ENCODE data around the gene TPM1.

Gene TPM1

DNA sequence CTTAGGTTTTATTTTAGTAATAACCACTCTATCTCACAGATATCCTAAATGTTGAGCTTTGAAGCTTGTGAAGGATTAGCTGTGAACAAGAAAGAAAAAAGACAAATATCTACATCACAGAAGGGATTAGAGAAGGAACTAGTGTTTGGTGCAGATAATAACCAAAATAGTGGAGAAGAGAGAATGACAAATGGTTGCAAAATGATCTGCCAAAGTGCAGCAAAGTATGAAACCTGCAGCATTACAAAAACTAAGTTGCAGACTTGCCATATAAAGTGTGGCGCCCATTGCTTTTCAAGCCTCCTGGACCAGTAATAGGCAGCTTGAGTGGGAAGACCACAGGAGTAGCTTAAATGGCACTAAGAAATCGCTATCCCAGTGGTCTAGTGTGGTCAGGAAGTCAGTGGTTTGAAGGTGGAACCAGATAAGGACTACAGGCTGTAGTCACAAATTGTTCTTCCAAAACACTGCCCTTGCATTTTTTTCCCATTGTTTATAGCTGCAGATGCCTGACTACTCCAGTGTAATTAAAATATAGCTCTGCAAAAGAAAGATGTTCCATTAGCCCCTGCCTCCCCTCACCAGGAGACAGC is 20.7 kb downstream of the TPM1 start:
- peaks cover 50% of the 10 kb centered on the region for H3K36me3 ChIP-seq (ENCODE audit: control insufficient read depth, insufficient read depth, low read length)
- DNase-seq: no peak

DNA sequence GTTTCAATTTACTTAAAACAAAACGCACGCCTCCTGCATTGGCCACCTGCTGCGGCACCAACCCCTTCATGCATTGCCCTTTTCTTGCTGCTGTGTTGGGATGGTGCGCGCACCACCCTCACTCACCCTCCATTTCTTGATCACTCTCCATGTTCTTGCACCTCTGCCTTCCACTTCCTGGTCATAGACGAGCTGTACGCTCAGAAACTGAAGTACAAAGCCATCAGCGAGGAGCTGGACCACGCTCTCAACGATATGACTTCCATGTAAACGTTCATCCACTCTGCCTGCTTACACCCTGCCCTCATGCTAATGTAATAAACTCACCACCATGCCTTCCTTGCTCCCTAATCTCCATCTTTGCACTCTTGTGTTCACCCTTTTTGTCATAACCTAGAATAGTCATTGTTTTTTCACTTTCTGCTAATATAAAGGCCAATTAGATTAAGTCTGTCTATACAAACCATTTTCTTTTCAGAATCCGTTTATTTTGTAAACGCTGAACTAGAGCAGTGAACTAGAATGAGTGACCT is 21.4 kb downstream of the TPM1 start:
- H3K27me3 ChIP-seq (replicated peaks; ENCODE audit: control insufficient read depth, insufficient read depth, low read length, poor library complexity, severe bottlenecking): no peaks in the 10 kb centered on the region
- H3K9me3 ChIP-seq (ENCODE audit: control insufficient read depth, low read length): no peaks in the 10 kb centered on the region
- no peak overlapping the region for H3K27ac ChIP-seq (ENCODE audit: insufficient read depth, low read length, poor library complexity, severe bottlenecking)
- H3K36me3 ChIP-seq (ENCODE audit: control insufficient read depth, insufficient read depth, low read length): peaks cover 43% of the 10 kb centered on the region
- H3K4me3 ChIP-seq (ENCODE audit: insufficient read depth, low read depth, low read length, poor library complexity, severe bottlenecking): no peak overlapping the region
- H3K4me1 ChIP-seq (ENCODE audit: control insufficient read depth, insufficient read depth, low read length, poor library complexity, severe bottlenecking): no peaks in the 10 kb centered on the region
- DNase-seq: no peak

More for the DNA sequence above, 20.7 kb downstream of the TPM1 start:
- H3K27ac ChIP-seq (ENCODE audit: insufficient read depth, low read length, poor library complexity, severe bottlenecking): no peak overlapping the region
- no peaks in the 10 kb centered on the region for H3K9me3 ChIP-seq (ENCODE audit: control insufficient read depth, low read length)
- no peaks in the 10 kb centered on the region for H3K27me3 ChIP-seq (replicated peaks; ENCODE audit: control insufficient read depth, insufficient read depth, low read length, poor library complexity, severe bottlenecking)
- H3K4me1 ChIP-seq (ENCODE audit: control insufficient read depth, insufficient read depth, low read length, poor library complexity, severe bottlenecking): no peaks in the 10 kb centered on the region
- H3K4me3 ChIP-seq (ENCODE audit: insufficient read depth, low read depth, low read length, poor library complexity, severe bottlenecking): no peak overlapping the region

DNA sequence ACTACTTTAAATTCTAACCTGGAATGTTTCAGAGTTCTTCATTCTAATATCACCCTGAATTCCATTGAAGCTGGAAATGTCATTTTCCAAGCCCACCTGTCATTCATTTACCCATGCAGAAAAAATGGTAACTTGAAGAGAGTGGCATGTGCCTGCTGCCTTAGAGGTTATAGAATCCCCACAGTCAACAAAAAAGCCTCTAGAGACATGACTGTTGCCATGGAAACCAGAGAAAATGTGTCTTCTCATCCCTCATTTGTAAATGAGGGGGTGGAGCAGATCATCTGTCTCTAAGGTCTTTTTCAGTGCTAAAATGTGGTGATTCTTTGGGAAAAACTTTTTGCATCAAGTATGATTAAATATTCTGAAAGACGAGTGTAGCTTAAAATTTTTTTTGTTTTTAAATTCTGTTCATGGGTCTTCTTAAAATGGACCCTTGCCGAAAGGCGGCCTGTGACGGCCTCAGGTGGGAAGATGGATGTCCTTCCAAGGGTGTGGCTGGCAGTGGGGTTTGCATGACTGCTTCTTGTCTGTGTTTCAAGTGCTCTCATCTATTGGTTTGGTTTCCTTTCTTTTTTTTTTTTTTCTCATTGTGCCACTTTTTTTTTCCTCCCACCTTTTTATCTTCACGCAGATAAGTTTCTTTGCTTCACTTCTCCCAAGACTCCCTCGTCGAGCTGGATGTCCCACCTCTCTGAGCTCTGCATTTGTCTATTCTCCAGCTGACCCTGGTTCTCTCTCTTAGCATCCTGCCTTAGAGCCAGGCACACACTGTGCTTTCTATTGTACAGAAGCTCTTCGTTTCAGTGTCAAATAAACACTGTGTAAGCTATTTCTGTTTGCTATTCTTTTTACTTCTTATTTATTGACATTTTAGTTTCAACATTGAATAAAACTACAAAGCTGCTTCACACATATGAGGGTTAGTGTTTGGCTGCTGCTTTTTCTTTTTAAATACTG is 23.0 kb downstream of the TPM1 start:
- DNase-seq: no peak
- no peak overlapping the region for H3K4me3 ChIP-seq (ENCODE audit: insufficient read depth, low read depth, low read length, poor library complexity, severe bottlenecking)
- H3K9me3 ChIP-seq (ENCODE audit: control insufficient read depth, low read length): no peaks in the 10 kb centered on the region
- no peaks in the 10 kb centered on the region for H3K27me3 ChIP-seq (replicated peaks; ENCODE audit: control insufficient read depth, insufficient read depth, low read length, poor library complexity, severe bottlenecking)
- no peak overlapping the region for H3K27ac ChIP-seq (ENCODE audit: insufficient read depth, low read length, poor library complexity, severe bottlenecking)
- H3K4me1 ChIP-seq (ENCODE audit: control insufficient read depth, insufficient read depth, low read length, poor library complexity, severe bottlenecking): no peaks in the 10 kb centered on the region
- H3K36me3 ChIP-seq (ENCODE audit: control insufficient read depth, insufficient read depth, low read length): peaks cover 33% of the 10 kb centered on the region

DNA sequence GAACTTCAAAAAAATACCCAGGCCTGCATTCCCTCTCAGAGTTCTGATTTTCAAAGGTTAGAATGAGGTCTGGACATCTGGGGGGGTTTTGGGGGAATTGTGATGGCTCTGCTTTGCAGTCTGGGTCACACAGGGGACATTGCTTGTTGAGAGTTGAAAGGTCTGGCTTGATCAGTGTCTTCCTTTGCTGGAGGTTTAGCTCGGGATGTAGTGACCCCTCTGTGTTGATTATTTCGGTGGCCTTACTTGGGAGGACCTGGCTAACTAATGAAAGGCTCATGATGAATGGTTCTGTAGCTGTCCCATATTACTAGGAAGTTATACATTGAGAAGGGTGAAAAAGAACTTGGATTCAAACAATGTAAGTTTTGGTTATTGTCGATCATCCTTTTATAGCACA is 23.7 kb downstream of the TPM1 start:
- Histone ChIP-seq H3K4me3 (ENCODE audit: insufficient read depth, low read depth, low read length, poor library complexity, severe bottlenecking) (no peak overlapping the region), H3K4me1 (ENCODE audit: control insufficient read depth, insufficient read depth, low read length, poor library complexity, severe bottlenecking) (no peaks in the 10 kb centered on the region), H3K36me3 (ENCODE audit: control insufficient read depth, insufficient read depth, low read length) (peaks cover 25% of the 10 kb centered on the region), H3K27ac (ENCODE audit: insufficient read depth, low read length, poor library complexity, severe bottlenecking) (no peak overlapping the region), H3K9me3 (ENCODE audit: control insufficient read depth, low read length) (no peaks in the 10 kb centered on the region), H3K27me3 (replicated peaks; ENCODE audit: control insufficient read depth, insufficient read depth, low read length, poor library complexity, severe bottlenecking) (no peaks in the 10 kb centered on the region)
- no peak for DNase-seq

DNA sequence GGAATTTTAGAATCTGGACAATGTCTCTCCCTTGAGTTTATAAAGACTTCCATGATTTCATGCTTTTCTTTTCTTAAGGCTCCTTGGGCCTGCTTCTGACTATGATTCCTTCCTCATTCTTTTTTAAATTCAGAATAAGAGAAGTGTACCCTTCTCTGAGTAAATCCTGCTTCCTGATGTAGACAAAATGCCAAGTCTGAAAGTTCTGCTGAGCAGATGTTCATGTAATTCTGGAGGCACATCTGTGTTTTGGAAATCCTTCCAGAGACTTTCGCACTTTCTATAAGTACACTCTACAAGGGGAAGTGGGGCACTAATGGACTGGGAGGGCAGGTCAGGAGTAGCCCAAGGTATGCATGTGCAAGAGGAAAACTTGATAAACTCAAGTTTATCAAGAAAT is 24.8 kb downstream of the TPM1 start:
- no peak for DNase-seq
- no peaks in the 10 kb centered on the region for H3K4me1 ChIP-seq (ENCODE audit: control insufficient read depth, insufficient read depth, low read length, poor library complexity, severe bottlenecking)
- peaks cover 17% of the 10 kb centered on the region for H3K36me3 ChIP-seq (ENCODE audit: control insufficient read depth, insufficient read depth, low read length)
- H3K27ac ChIP-seq (ENCODE audit: insufficient read depth, low read length, poor library complexity, severe bottlenecking): no peak overlapping the region
- no peak overlapping the region for H3K4me3 ChIP-seq (ENCODE audit: insufficient read depth, low read depth, low read length, poor library complexity, severe bottlenecking)
- no peaks in the 10 kb centered on the region for H3K9me3 ChIP-seq (ENCODE audit: control insufficient read depth, low read length)
- no peaks in the 10 kb centered on the region for H3K27me3 ChIP-seq (replicated peaks; ENCODE audit: control insufficient read depth, insufficient read depth, low read length, poor library complexity, severe bottlenecking)

DNA sequence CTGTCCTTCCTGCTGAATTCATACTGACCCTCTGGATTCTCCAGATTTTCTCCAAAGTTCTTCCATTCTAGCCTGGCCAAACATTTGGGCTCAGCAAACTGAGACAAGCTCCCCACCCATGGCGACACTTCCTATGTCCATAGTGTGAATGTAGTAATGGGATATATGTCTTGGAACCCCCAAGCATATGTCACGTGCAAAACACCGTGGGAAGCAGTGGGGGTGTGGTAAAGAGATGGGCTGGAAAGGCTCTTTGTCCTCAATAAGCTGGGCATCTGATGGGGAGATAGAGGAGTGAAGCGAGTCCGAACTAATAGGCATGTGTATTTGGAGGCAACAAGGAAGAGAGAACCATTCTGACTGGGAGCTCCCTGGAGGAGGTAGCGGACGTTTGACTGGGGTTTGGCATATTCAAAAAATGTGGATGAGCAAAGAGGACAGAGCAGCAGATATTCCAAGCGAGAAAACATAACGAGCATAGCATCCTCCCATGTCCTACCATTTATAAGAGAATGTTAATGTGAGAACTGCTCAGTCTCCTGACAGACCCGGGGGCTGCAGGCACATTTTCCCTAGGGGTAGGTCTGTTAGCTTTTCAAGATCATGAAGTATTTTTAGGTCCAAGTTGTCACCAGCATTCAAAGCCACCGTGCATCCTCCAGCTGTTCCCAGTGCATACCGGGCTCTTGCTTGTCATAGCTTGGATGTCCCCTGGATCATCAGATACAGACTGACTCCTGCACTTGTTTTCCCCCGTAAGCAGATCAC is 25.6 kb downstream of the TPM1 start:
- no peak for DNase-seq
- Histone ChIP-seq H3K9me3 (ENCODE audit: control insufficient read depth, low read length) (no peaks in the 10 kb centered on the region), H3K27ac (ENCODE audit: insufficient read depth, low read length, poor library complexity, severe bottlenecking) (no peak overlapping the region), H3K4me1 (ENCODE audit: control insufficient read depth, insufficient read depth, low read length, poor library complexity, severe bottlenecking) (no peaks in the 10 kb centered on the region), H3K4me3 (ENCODE audit: insufficient read depth, low read depth, low read length, poor library complexity, severe bottlenecking) (no peak overlapping the region), H3K36me3 (ENCODE audit: control insufficient read depth, insufficient read depth, low read length) (peaks cover 9% of the 10 kb centered on the region), H3K27me3 (replicated peaks; ENCODE audit: control insufficient read depth, insufficient read depth, low read length, poor library complexity, severe bottlenecking) (no peaks in the 10 kb centered on the region)

DNA sequence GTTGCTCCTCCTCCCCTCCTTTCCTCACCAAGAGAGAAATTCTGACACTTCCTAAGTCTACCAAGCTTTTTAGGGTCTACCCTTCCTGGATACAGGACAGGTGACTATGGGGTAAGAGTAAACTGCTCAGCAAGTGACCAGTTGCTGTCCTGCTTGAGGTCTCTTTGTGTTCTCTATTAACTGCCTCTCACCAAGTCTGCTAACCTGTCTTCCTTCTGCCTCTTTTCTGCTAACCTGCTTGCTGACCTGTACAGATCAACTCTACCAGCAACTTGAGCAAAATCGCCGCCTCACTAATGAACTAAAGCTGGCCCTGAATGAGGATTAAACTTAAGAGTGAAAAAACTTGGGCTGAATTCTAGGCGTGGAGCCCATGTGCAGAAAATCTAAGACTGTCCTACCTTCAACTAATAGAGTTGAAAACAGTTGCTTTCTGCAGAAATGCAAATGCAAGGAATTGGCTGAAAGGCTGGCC is 27.1 kb downstream of the TPM1 start:
- Histone ChIP-seq H3K27ac (ENCODE audit: insufficient read depth, low read length, poor library complexity, severe bottlenecking) (no peak overlapping the region), H3K9me3 (ENCODE audit: control insufficient read depth, low read length) (no peaks in the 10 kb centered on the region), H3K4me3 (ENCODE audit: insufficient read depth, low read depth, low read length, poor library complexity, severe bottlenecking) (no peak overlapping the region), H3K27me3 (replicated peaks; ENCODE audit: control insufficient read depth, insufficient read depth, low read length, poor library complexity, severe bottlenecking) (no peaks in the 10 kb centered on the region), H3K4me1 (ENCODE audit: control insufficient read depth, insufficient read depth, low read length, poor library complexity, severe bottlenecking) (no peaks in the 10 kb centered on the region), H3K36me3 (ENCODE audit: control insufficient read depth, insufficient read depth, low read length) (no peaks in the 10 kb centered on the region)
- no peak for DNase-seq

DNA sequence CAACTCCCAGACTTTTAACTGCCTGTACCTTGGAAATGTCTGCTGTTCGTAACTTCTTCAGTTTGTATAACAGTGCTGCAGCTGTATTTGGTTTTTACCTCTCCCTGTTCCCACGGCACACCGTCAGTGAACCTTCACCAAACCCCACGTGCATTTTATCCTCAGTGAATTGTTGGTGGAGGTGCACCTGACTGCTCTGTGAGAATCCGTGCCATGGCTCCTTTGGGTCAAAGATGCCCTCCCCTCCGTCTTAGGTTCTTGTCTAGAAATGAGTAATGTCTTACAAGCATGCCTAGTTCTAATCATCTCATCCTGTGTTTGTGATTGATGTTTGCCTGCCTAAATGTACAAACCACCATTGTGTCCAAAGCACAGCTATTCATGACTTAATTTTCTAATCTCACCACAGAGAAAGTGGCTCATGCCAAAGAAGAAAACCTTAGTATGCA is 28.2 kb downstream of the TPM1 start:
- no peak for DNase-seq
- Histone ChIP-seq H3K4me1 (ENCODE audit: control insufficient read depth, insufficient read depth, low read length, poor library complexity, severe bottlenecking) (no peaks in the 10 kb centered on the region), H3K4me3 (ENCODE audit: insufficient read depth, low read depth, low read length, poor library complexity, severe bottlenecking) (no peak overlapping the region), H3K27me3 (replicated peaks; ENCODE audit: control insufficient read depth, insufficient read depth, low read length, poor library complexity, severe bottlenecking) (no peaks in the 10 kb centered on the region), H3K9me3 (ENCODE audit: control insufficient read depth, low read length) (no peaks in the 10 kb centered on the region), H3K27ac (ENCODE audit: insufficient read depth, low read length, poor library complexity, severe bottlenecking) (no peak overlapping the region), H3K36me3 (ENCODE audit: control insufficient read depth, insufficient read depth, low read length) (no peaks in the 10 kb centered on the region)

DNA sequence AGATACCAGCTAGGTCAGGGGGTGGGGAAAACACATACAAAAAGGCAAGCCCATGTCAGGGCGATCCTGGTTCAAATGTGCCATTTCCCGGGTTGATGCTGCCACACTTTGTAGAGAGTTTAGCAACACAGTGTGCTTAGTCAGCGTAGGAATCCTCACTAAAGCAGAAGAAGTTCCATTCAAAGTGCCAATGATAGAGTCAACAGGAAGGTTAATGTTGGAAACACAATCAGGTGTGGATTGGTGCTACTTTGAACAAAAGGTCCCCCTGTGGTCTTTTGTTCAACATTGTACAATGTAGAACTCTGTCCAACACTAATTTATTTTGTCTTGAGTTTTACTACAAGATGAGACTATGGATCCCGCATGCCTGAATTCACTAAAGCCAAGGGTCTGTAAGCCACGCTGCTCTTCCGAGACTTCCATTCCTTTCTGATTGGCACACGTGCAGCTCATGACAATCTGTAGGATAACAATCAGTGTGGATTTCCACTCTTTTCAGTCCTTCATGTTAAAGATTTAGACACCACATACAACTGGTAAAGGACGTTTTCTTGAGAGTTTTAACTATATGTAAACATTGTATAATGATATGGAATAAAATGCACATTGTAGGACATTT is 28.9 kb downstream of the TPM1 start:
- DNase-seq: no peak
- H3K4me1 ChIP-seq (ENCODE audit: control insufficient read depth, insufficient read depth, low read length, poor library complexity, severe bottlenecking): no peaks in the 10 kb centered on the region
- no peak overlapping the region for H3K4me3 ChIP-seq (ENCODE audit: insufficient read depth, low read depth, low read length, poor library complexity, severe bottlenecking)
- H3K27me3 ChIP-seq (replicated peaks; ENCODE audit: control insufficient read depth, insufficient read depth, low read length, poor library complexity, severe bottlenecking): no peaks in the 10 kb centered on the region
- H3K9me3 ChIP-seq (ENCODE audit: control insufficient read depth, low read length): no peaks in the 10 kb centered on the region
- H3K27ac ChIP-seq (ENCODE audit: insufficient read depth, low read length, poor library complexity, severe bottlenecking): no peak overlapping the region
- no peaks in the 10 kb centered on the region for H3K36me3 ChIP-seq (ENCODE audit: control insufficient read depth, insufficient read depth, low read length)

Data from effector memory CD4-positive, alpha-beta T cell (primary cell).